HG03342 (cell line): ENCODE results near the gene EXOC4.

Source experiments
- ATAC-seq: cut with Tn5 transposase; IDR thresholded peaks from one replicate; pipeline ENCODE4 v1.9.1; 2021; ENCODE audit warnings: mild to moderate bottlenecking, moderate library complexity; ENCODE audit not compliant: unreplicated experiment

EXOC4 gene

GRCh38 chr7:133360201-133360600, 107.3 kb downstream of the EXOC4 start:
- no peak for ATAC-seq

GRCh38 chr7:133361806-133362205, 108.9 kb downstream of the EXOC4 start:
- no peak for ATAC-seq

- ATAC-seq: no peak
Measured at GRCh38 chr7:133364959-133365690, 112.2 kb downstream of the EXOC4 start.

GRCh38 chr7:133365917-133366316, 113.0 kb downstream of the EXOC4 start:
- ATAC-seq: no peak

GRCh38 chr7:133367561-133367960, 114.7 kb downstream of the EXOC4 start:
- no peak for ATAC-seq

- no peak for ATAC-seq
Measured at GRCh38 chr7:133369130-133369529, 116.3 kb downstream of the EXOC4 start.

- no peak for ATAC-seq
Measured at GRCh38 chr7:133371616-133372015, 118.7 kb downstream of the EXOC4 start.

GRCh38 chr7:133372337-133372736, 119.5 kb downstream of the EXOC4 start:
- no peak for ATAC-seq

- ATAC-seq: no peak
Measured at GRCh38 chr7:133376514-133376913, 123.6 kb downstream of the EXOC4 start.

- no peak for ATAC-seq
Measured at GRCh38 chr7:133381965-133382364, 129.1 kb downstream of the EXOC4 start.

GRCh38 chr7:133382775-133383559, 130.1 kb downstream of the EXOC4 start:
- no peak for ATAC-seq

- no peak for ATAC-seq
Measured at GRCh38 chr7:133386205-133386604, 133.3 kb downstream of the EXOC4 start.

- no peak for ATAC-seq
Measured at GRCh38 chr7:133389727-133390126, 136.8 kb downstream of the EXOC4 start.

- no peak for ATAC-seq
Measured at GRCh38 chr7:133391206-133391605, 138.3 kb downstream of the EXOC4 start.

- ATAC-seq: no peak
Measured at GRCh38 chr7:133394369-133394768, 141.5 kb downstream of the EXOC4 start.

GRCh38 chr7:133395551-133395950, 142.7 kb downstream of the EXOC4 start:
- ATAC-seq: no peak

GRCh38 chr7:133398506-133398905, 145.6 kb downstream of the EXOC4 start:
- no peak for ATAC-seq

- no peak for ATAC-seq
Measured at GRCh38 chr7:133401225-133401624, 148.3 kb downstream of the EXOC4 start.

GRCh38 chr7:133408212-133408611, 155.3 kb downstream of the EXOC4 start:
- ATAC-seq: no peak

- ATAC-seq: no peak
Measured at GRCh38 chr7:133409421-133409820, 156.5 kb downstream of the EXOC4 start.

GRCh38 chr7:133409966-133410365, 157.1 kb downstream of the EXOC4 start:
- no peak for ATAC-seq

- ATAC-seq: no peak
Measured at GRCh38 chr7:133411395-133411794, 158.5 kb downstream of the EXOC4 start.
